GM12873 (cell line): ENCODE measurements around the gene BRD1.

Experiments used
- TF ChIP-seq, protein P1 (sequence below): IDR thresholded peaks from 2 replicates; pipeline ENCODE4 v1.5.1; 2012; ENCODE audit warnings: low read depth, mild to moderate bottlenecking, moderate library complexity, low read length, control low read depth; ENCODE audit not compliant: insufficient read depth; ENCODE audit errors: missing control alignments

The BRD1 gene

DNA sequence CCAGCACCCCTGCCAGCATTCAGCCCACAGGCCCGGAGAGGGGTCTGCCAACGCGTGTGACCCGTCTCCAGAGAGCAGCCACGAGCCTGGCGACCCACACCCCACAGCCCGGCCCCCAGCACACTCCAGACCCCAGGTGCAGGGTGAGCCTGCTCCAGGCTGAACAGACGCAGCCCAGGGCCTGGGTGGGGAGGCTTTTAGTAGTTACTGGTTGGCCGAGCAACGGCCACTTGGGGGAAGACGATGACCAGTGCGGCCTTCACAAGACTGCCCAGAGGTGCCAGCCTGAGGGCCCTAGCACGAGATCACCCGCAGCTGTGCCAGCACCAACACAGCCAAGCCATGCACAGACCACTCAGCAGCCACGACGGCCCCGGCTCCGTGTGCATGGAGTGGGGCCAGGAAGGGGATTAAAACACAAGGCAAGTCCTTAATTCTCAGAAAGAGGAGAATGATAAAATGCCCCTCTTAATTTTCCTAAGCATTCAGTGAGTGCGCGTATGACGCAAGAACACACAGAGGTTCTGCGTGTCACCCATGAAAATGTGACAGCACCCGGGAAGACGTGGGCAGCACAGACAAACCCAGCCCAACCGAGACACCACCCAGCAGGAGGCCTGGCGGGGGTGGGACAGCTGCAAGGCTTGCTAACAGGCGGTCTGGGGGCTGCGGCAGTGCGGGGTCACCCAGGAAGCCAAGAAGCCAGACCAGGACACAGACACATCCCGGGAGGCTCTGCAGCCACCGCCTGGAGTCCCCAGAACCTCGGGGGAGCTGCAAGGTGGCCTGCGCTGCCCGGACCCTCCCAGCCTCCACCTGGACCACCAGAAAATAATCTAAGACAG, 47.6 kb downstream of the BRD1 start:
- TF ChIP-seq, protein P1, sequence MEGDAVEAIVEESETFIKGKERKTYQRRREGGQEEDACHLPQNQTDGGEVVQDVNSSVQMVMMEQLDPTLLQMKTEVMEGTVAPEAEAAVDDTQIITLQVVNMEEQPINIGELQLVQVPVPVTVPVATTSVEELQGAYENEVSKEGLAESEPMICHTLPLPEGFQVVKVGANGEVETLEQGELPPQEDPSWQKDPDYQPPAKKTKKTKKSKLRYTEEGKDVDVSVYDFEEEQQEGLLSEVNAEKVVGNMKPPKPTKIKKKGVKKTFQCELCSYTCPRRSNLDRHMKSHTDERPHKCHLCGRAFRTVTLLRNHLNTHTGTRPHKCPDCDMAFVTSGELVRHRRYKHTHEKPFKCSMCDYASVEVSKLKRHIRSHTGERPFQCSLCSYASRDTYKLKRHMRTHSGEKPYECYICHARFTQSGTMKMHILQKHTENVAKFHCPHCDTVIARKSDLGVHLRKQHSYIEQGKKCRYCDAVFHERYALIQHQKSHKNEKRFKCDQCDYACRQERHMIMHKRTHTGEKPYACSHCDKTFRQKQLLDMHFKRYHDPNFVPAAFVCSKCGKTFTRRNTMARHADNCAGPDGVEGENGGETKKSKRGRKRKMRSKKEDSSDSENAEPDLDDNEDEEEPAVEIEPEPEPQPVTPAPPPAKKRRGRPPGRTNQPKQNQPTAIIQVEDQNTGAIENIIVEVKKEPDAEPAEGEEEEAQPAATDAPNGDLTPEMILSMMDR = no peak

DNA sequence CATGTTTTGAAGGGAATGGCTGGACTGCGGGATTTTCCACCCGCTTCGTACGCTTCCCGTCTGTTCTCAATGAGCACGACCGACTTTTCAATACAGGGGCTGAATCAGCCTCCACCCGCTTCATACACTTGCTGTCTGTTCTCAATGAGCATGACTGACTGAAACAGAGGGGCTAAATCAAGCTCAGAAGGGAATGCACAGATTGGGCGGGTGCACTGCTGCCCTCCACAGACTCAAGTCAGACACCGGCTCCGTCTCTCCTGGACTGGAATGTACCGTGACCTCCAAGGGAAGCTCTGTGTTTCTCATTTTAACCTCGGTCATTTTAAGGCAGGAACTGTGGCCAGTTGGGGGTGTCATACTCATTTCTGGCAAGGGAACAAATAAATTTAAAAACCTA, 48.5 kb downstream of the BRD1 start:
- TF ChIP-seq, protein P1 = no peak

DNA sequence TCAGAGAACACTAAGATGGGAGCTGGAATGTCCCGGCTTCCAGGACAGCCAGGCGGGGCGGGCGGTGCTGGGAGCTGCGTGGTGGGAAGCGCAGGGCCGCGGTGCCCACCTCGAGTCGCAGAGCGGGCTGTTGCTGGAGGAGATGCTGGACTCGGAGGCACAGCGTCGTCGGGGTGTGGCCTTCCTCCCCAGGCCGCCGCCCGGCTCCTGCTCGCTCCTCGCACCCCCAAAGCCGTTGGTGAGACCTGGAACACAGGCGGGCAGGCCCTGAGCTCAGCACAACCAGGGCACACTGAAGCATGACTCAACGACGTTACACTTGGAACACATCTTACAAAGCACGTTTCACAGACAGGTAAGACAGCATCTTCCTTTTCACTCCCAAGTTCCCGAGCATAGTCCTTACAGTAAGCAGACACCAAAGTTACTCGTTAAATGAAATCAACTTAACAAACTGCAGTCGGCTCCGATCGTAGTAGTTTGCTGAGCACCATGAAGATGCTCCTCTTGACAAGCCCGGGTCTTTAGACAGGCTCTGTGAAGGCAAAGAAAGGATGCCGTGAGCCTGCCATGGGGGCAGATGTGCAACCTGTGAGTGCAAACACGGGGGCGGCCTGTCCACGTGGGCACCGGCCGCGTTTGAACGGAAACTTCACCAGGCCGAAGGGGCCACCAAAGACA, 50.0 kb downstream of the BRD1 start:
- TF ChIP-seq, protein P1 = no peak

DNA sequence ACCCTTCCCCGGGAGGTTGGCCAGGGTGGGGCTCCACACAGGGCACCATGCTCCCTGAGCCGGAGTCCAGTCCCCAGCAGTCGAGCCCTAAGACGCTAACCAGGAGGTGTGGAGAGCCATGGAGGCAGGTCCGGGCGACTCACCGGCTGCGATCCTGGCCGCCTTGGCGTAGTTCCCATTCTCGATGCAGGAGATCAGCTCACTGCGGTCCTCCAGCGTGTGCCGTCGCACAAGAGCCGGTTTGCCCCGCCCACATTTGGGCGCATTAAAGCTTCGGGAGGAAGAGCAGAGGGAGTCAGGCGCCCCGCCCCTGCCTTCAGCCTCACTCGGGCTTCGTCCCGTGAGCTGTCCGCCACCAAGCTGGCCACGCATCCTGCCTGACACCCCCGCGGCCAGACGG, 50.8 kb downstream of the BRD1 start:
- TF ChIP-seq, protein P1 = no peak

DNA sequence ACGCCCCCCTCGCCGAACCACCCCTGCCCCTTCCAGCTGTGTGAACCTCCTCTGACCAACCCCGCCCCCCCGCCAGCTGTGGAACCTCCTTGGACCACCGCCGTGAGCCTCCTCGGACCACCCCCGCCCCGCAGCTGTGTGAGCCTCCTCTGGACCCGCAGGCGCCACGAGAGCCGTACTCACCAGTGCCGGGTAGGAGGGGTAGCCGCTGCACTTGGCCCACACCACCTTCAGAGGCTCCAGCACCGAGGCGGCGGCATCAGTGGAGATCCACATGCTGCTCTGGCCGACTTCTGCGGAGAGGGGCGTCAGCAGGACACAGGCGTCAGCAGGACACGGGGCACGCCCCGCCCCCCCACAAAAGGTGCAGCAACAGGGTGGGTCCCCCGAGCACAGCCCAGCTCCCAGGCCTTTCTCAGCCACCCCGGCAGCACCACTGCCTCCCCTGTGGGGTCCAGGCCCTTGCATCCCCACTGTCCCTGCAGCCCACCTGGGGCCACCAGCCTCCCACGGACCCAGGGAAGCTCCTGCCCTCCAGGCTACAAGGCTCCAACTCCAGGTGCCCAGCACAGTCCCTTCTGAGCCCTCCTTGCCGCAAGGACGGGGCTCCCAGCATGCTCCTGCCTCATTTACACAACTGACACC, 51.7 kb downstream of the BRD1 start:
- TF ChIP-seq, protein P1 = no peak

DNA sequence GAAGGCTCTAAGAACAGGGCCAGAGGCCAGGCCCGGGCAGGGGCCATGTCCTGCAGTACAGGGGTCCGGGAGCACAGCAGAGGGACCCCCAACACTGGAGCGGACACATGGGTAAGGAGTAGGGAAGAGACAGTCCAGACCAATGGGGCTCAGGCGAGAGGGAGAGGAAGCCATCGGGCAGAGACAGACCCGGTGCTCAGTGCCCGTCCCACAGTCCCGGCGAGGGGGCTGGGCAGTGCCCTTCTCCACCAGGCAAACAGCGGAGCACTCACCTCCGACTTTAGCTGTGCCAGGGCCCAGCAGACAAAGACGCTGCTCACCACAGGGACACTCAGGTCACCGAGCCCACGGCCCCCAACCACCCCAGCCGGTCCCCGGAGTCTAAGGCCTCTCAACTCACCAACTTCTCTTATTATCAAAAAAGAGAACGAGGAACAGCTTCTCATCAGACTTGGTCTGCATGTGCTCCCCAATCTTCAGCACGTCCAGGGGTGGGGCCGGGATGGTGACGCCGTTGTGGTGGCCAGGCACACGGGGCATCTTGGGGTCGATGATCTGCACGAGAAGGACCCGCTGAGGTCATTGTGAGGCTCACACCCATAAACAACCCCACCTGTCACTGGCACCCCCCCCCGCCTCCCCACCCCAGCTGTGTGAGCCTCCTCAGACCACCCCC, 52.3 kb downstream of the BRD1 start:
- TF ChIP-seq, protein P1 = no peak
